ENCODE results near the gene ADAM19.

Gene ADAM19

GRCh38 chr5:157513182-157513581 lies 62.4 kb downstream of the ADAM19 start:
- DNase-seq: no peak

GRCh38 chr5:157511651-157512644 lies 63.6 kb downstream of the ADAM19 start:
- peak; percentile 67 to 71 for DNase-seq

GRCh38 chr5:157510682-157511081 lies 64.9 kb downstream of the ADAM19 start:
- no peak for DNase-seq

GRCh38 chr5:157509587-157509986 lies 66.0 kb downstream of the ADAM19 start:
- DNase-seq: no peak

GRCh38 chr5:157509093-157509492 lies 66.5 kb downstream of the ADAM19 start:
- no peak for DNase-seq

GRCh38 chr5:157506981-157507780 lies 68.4 kb downstream of the ADAM19 start:
- no peak for DNase-seq

- DNase-seq: no peak
These were observed 69.4 kb downstream of the ADAM19 start for GRCh38 chr5:157506066-157506590.

- no peak for DNase-seq
These were observed 70.1 kb downstream of the ADAM19 start for GRCh38 chr5:157505496-157505895.

- DNase-seq: no peak
These were observed 71.5 kb downstream of the ADAM19 start for GRCh38 chr5:157504053-157504452.

GRCh38 chr5:157502143-157502647 lies 73.4 kb downstream of the ADAM19 start:
- peak; percentile 30 to 52 for DNase-seq

GRCh38 chr5:157497875-157498611 lies 77.5 kb downstream of the ADAM19 start:
- DNase-seq: no peak

- DNase-seq: peak in 1 of 2 donors; percentile 15
These were observed 78.7 kb downstream of the ADAM19 start for GRCh38 chr5:157496864-157497263.

GRCh38 chr5:157494178-157494832 lies 81.3 kb downstream of the ADAM19 start:
- DNase-seq: peak; percentile 86 to 95

- no peak for DNase-seq
These were observed 82.7 kb downstream of the ADAM19 start for GRCh38 chr5:157492886-157493285.

- no peak for DNase-seq
These were observed 84.0 kb downstream of the ADAM19 start for GRCh38 chr5:157491471-157491995.

- DNase-seq: no peak
These were observed 88.2 kb downstream of the ADAM19 start for GRCh38 chr5:157487358-157487757.

- no peak for DNase-seq
These were observed 88.7 kb downstream of the ADAM19 start for GRCh38 chr5:157486861-157487260.

GRCh38 chr5:157486221-157486681 lies 89.3 kb downstream of the ADAM19 start:
- no peak for DNase-seq

- no peak for DNase-seq
These were observed 89.8 kb downstream of the ADAM19 start for GRCh38 chr5:157485811-157486210.

- DNase-seq: no peak
These were observed 90.2 kb downstream of the ADAM19 start for GRCh38 chr5:157485340-157485739.

GRCh38 chr5:157484768-157485167 lies 90.8 kb downstream of the ADAM19 start:
- peak; percentile 68 to 81 for DNase-seq

Measured in inflammatory macrophage treated with lipopolysaccharide for 1 hour (primary cell).